IMR-90 (cell line): Measurements from ENCODE around the gene RAB3IL1.

Experiments used
- CEBPB ChIP-seq: IDR thresholded peaks from 2 replicates; pipeline ENCODE4 v1.6.1; 2012; ENCODE audit warnings: low read depth, low read length, improper control_type of control experiment
- MAZ ChIP-seq: IDR thresholded peaks from 2 replicates; pipeline ENCODE4 v1.6.1; 2012; ENCODE audit warnings: low read depth, mild to moderate bottlenecking, low read length, improper control_type of control experiment, moderate library complexity, borderline replicate concordance
- POLR2A ChIP-seq: IDR thresholded peaks from 2 replicates; pipeline ENCODE4 v1.6.1; 2012; ENCODE audit warnings: mild to moderate bottlenecking, low read depth, low read length
- RAD21 ChIP-seq: IDR thresholded peaks from 2 replicates; pipeline ENCODE4 v1.6.1; 2012; ENCODE audit warnings: low read length, improper control_type of control experiment
- RCOR1 ChIP-seq: IDR thresholded peaks from 2 replicates; pipeline ENCODE4 v1.6.1; 2012; ENCODE audit warnings: mild to moderate bottlenecking, low read length, improper control_type of control experiment; ENCODE audit not compliant: insufficient replicate concordance
- RFX5 ChIP-seq: IDR thresholded peaks from 2 replicates; pipeline ENCODE4 v1.8.0; 2012; ENCODE audit warnings: low read depth, mild to moderate bottlenecking, low read length, moderate library complexity
- SMC3 ChIP-seq: fragments of 150-350 bp; IDR thresholded peaks from 2 replicates; pipeline ENCODE4 v1.6.1; 2016; ENCODE audit warnings: low read depth, mild to moderate bottlenecking, antibody characterized with exemption, low read length, moderate library complexity
- TF ChIP-seq, protein P1 (sequence below): conservative IDR thresholded peaks from 2 replicates; pipeline ENCODE4 v1.5.1; 2012; ENCODE audit warnings: mild to moderate bottlenecking, low read depth, low read length, improper control_type of control experiment

DNA sequence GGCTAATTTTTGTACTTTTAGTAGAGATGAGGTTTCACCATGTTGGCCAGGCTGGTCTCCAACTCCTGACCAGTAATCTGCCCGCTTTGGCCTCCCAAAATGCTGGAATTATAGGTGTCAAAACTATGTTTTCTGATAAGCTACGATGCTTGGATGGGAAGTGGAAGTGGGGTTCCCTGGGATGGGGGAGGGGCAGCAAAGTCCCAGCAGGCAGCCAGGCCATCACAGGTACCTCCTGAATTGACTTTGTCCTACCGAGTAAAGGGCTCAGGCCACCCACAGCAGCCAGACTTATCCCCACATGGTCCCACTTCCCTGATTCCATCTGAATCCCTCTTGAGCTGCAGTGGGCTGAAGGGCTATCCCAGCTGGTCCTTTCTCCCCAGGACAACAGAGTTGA is 43.2 kb upstream of the RAB3IL1 start:
- TF ChIP-seq, protein P1, sequence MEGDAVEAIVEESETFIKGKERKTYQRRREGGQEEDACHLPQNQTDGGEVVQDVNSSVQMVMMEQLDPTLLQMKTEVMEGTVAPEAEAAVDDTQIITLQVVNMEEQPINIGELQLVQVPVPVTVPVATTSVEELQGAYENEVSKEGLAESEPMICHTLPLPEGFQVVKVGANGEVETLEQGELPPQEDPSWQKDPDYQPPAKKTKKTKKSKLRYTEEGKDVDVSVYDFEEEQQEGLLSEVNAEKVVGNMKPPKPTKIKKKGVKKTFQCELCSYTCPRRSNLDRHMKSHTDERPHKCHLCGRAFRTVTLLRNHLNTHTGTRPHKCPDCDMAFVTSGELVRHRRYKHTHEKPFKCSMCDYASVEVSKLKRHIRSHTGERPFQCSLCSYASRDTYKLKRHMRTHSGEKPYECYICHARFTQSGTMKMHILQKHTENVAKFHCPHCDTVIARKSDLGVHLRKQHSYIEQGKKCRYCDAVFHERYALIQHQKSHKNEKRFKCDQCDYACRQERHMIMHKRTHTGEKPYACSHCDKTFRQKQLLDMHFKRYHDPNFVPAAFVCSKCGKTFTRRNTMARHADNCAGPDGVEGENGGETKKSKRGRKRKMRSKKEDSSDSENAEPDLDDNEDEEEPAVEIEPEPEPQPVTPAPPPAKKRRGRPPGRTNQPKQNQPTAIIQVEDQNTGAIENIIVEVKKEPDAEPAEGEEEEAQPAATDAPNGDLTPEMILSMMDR = no peak
- TF ChIP-seq POLR2A (no peak), CEBPB (no peak), RAD21 (no peak), RCOR1 (no peak), SMC3 (no peak), MAZ (no peak), RFX5 (no peak)
